H1 (cell line): ENCODE measurements around the gene HTR4.

Source experiments
- POLR2AphosphoS5 ChIP-seq: IDR thresholded peaks from 2 replicates; pipeline ENCODE4 v1.6.1; 2011; ENCODE audit warnings: low read depth, low read length
- TBP ChIP-seq: IDR thresholded peaks from 2 replicates; pipeline ENCODE4 v1.6.1; 2011; ENCODE audit warnings: low read depth, low read length, improper control_type of control experiment
- TF ChIP-seq, protein P1 (sequence below), 3 experiments: IDR thresholded peaks; 1 replicate in 2 of 3; 2 replicates in 1 of 3; pipeline versions ENCODE4 v1.5.1 to v1.6.1; 2011; ENCODE audit warnings: low read length in 3 of 3, mild to moderate bottlenecking in 3 of 3, inconsistent platforms in 2 of 3, low read depth in 1 of 3, moderate library complexity in 1 of 3; ENCODE audit not compliant: insufficient read depth in 1 of 3; ENCODE audit errors: control extremely low read depth in 1 of 3

DNA sequence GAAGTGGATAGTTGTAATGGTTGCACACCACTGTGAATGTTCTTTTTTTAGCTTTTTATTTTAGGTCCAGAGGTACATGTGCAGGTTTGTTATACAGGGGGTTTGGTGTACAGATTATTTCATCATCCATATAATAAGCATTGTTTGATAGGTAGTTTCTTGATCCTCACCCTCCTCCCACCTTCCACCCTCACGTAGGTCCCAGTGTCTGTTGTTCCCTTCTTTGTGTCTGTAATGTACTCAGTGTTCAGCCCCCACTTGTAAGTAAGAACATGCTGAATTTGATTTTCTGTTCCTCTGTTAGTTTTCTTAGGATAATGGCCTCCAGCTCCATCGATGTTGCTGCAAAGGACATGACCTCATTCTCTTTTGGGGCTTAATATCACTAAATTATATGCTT, 99.7 kb downstream of the HTR4 start:
- TF ChIP-seq POLR2AphosphoS5 (no peak), TBP (no peak)
- TF ChIP-seq, protein P1, sequence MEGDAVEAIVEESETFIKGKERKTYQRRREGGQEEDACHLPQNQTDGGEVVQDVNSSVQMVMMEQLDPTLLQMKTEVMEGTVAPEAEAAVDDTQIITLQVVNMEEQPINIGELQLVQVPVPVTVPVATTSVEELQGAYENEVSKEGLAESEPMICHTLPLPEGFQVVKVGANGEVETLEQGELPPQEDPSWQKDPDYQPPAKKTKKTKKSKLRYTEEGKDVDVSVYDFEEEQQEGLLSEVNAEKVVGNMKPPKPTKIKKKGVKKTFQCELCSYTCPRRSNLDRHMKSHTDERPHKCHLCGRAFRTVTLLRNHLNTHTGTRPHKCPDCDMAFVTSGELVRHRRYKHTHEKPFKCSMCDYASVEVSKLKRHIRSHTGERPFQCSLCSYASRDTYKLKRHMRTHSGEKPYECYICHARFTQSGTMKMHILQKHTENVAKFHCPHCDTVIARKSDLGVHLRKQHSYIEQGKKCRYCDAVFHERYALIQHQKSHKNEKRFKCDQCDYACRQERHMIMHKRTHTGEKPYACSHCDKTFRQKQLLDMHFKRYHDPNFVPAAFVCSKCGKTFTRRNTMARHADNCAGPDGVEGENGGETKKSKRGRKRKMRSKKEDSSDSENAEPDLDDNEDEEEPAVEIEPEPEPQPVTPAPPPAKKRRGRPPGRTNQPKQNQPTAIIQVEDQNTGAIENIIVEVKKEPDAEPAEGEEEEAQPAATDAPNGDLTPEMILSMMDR (IDR thresholded peaks at IDR 0.05; ENCODE audit: control extremely low read depth in 1 of 3, insufficient read depth in 1 of 3, low read depth in 1 of 3, low read length in 3 of 3), result no peak
